ENCODE results near the gene KLHL29. TPM values are rescaled to one million over a fixed set of nuclear protein-coding genes. Genes with fewer than 3 reads are reported as not detected.

KLHL29 gene
- total RNA-seq, 4 donors from 2014 or later = 7.6 to 15.3 (median 8.4) TPM

- no peak for TF ChIP-seq CTCF (IDR thresholded peaks at IDR 0.05; ENCODE audit: low read depth)
Measured at GRCh38 chr2:23508066-23508390, 123.0 kb downstream of the KLHL29 start.

GRCh38 chr2:23509103-23509502 is 124.1 kb downstream of the KLHL29 start:
- no peak for TF ChIP-seq CTCF (IDR thresholded peaks at IDR 0.05; ENCODE audit: low read depth)

DNA sequence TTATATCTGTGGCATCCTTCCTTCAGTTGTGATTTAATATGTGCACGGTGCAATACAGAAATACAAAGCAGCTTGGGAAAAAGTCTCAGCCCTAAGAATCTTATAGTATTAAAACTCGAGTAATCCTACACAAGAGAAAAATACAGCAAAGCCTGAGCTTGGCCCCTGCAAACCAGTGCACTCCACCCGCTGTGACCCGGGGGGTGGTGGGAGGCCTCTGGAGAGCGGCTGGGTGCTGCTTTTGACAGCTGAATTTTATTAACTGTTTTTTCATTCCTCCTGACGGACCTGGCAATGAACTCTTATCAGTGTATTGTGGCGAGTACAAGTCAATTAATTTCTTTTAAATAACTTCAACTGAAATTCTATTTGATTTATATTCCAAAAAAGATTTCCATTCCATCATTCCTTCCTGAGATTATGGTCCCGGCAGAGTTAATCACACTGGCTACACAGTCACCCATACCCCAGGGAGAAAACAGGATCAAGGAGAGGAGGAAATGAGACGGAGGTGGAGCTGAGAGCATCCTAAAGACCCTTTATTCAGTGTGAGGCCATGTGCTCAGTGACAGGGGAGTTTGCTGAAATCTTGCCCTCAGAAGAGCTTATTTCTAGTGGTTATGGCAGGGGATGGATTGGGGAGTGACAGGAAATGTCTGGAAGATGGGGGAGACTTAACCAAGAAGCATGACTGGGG is 124.8 kb downstream of the KLHL29 start:
- TF ChIP-seq CTCF (IDR thresholded peaks at IDR 0.05; ENCODE audit: low read depth) = no peak

- TF ChIP-seq CTCF (IDR thresholded peaks at IDR 0.05; ENCODE audit: low read depth) = no peak
Measured at GRCh38 chr2:23510471-23510870, 125.5 kb downstream of the KLHL29 start.

DNA sequence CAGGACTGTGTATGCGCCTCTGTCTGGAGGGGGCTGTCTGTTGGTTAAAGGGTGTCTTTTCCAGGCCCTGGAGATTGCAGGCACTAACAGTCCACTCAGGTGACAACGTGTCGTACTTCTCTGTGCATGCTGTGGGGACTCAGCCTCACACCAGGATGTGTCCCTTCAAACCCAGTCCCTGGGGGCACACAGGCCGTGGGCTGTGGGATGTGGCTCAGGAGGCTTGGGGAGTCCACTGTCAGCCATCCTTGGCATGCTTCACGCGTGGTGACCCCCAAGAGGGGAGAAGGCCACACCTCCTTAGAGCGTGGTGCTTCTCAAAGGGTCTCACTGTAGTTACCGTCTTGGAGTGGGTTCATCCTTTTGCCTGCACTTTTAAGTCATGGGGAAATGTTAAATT is 127.8 kb downstream of the KLHL29 start:
- TF ChIP-seq CTCF (IDR thresholded peaks at IDR 0.05; ENCODE audit: low read depth) = no peak

GRCh38 chr2:23513245-23513871 is 128.4 kb downstream of the KLHL29 start:
- TF ChIP-seq CTCF (IDR thresholded peaks at IDR 0.05; ENCODE audit: low read depth) = no peak

DNA sequence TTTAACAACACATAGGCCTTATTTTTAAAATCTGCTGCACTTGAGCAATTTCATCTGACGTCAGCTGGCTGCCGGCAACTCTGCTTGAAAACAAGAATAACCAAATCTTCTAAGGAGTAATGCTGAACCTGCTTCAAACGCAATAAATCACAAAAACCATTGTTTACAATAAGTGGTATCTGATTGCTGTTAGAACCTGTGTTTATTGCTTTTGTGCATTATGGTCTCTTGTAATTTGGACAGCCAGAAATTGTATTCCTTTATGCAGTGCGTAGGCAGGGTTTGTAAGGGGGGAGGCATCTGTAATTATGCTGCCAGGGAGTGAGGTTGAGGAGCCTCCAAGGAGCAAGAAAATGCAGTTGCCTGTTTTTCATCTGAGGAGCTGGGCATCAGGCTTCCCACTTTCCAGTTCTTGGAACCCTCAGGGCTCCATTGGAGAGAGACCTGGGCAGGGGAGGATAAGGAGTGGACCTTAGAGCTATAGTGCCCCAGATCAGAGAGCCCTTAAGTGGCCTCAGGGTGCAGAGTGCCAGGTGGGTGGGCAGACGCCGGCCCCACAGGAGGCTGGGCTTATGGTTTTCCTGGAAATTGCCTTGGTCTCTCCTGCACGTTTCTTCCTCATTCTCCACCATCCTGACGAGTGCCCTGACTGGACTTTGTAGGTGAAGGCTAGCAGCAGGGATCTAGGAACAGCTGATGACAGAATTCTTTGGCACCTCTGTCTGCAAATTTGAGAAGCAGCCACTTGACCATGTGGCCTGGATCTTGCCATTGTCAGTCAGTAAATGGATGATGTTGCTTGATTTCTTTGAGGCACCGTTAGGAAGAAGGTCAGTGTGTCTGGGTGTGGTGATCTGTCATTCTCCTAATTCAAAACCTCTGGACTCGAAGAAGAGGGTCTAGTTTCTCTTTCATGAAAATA is 129.2 kb downstream of the KLHL29 start:
- TF ChIP-seq CTCF (IDR thresholded peaks at IDR 0.05; ENCODE audit: low read depth) = no peak
